ENCODE measurements around the gene HDHD5.

HDHD5 gene

GRCh38 chr22:17105143-17106129 lies 53.6 kb downstream of the HDHD5 start:
- DNase-seq = no peak

DNA sequence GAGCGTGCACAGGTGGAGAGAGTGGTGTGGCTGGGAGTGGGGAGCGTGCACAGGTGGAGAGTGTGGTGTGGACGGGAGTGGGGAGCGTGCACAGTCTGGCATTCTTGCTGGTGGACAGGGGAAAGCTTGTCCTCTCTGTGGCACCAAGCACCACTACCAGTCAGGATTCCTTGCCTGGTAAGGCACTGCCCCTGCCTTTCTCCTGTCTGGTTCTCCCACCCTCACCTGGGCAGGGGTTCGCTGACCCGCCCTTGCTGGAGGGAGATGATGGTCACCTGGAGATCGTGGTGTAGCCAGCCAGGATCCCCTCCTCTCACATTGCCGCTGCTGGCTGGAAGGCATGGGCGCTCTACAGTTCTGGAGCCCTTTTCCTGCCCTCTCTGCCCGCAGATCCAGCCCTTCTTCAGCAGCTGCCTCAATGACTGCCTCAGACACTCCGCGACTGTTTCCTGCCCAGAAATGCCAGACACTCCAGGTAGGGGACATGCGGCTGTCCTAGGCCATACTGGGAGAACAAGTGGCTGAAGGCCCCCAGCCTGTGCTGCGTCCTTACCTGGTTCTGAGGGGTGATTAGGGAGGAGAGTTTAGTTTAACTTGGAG lies 54.6 kb downstream of the HDHD5 start:
- DNase-seq = no peak

DNA sequence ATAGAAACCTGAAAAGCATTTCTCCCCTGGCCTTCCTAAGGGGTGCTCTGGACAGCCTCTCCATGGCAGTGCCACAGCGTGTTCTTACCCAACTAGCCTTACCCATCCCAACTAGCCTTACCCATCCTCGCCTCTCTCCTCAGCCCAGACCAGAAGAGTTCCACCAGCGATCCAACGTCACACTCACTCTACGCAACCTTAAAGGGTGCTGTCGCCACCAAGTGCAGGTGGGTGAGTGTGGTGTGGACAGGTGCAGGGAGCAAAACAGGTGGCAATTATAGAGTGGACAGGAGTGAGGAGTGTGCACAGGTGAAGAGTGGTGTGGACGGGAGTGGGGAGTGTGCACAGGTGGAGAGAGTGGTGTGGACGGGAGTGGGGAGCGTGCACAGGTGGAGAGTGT lies 55.7 kb downstream of the HDHD5 start:
- DNase-seq = no peak

DNA sequence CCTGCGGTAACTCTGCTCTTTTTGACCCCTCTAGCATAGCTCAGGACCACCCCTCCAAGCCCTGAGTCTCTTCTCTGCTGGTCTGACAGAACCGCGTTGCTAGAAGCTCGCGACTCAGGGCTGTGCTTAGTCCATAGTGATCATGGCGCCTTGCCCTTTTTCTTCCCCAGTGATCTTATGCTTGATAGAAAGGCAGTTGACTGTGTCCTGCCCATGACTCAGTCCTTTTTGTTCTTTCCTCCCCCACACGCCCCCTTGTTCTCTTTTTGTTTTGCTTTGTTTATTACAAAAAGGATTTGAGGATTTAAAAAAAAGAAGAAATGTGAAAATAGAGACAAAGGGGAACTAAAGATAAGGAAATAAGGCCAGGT lies 56.8 kb downstream of the HDHD5 start:
- DNase-seq = no peak

- DNase-seq = no peak
Observed at GRCh38 chr22:17101475-17102296, 57.4 kb downstream of the HDHD5 start.

GRCh38 chr22:17100621-17101020 lies 58.5 kb downstream of the HDHD5 start:
- no peak for DNase-seq

DNA sequence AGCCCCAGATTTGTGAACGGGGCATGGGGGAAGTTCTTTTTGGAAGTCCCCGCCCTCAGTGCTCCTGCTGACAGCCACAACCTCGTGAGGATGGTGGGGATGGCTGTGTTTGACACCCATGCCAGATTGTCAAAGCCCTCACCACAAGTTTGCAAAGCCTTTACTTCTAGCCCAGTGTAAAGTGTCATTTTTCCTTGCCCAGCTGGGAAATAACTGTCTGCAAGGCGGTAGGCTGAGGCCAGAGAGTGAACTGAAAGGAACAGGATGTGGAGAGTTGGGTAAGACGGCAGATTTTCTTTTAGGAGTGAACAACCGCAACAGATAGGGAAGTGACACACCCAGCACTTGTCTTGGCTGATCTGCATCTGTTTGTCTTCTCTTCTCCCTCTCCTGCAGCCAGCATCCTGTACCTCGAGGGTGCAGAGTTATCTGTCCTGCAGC lies 60.7 kb downstream of the HDHD5 start:
- no peak for DNase-seq

- DNase-seq = no peak
Observed at GRCh38 chr22:17097701-17098100, 61.4 kb downstream of the HDHD5 start.

DNA sequence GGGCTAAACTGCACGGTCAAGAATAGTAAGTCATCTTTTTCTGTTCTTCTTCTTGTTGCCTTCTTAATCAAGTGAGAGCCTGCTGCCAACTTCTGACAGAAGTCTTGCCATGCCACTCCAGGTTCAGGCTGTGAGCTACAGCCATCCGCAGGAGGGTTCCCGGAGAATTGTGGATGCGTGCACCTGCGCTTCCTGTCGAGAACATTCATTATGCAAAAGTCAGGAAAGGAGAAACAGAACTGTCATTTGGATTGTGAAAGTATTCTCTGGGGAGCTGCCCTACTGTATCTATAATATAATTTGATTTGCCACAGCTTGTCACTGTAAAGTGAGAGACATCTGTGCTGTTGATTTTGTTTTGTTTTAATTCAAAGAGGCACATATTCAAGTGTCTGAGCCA lies 62.0 kb downstream of the HDHD5 start:
- DNase-seq = no peak

- no peak for DNase-seq
Observed at GRCh38 chr22:17096071-17096470, 63.0 kb downstream of the HDHD5 start.

- no peak for DNase-seq
Observed at GRCh38 chr22:17095538-17095937, 63.5 kb downstream of the HDHD5 start.

GRCh38 chr22:17093081-17093480 lies 66.0 kb downstream of the HDHD5 start:
- no peak for DNase-seq

GRCh38 chr22:17091851-17092250 lies 67.2 kb downstream of the HDHD5 start:
- no peak for DNase-seq

- no peak for DNase-seq
Observed at GRCh38 chr22:17090550-17090949, 68.5 kb downstream of the HDHD5 start.
